ENCODE measurements around the gene KDM4B. TPM values are rescaled to one million over a fixed set of nuclear protein-coding genes. Genes with fewer than 3 reads are reported as not detected.

The KDM4B gene
- total RNA-seq, 4 donors from 2014 or later: 28.7 to 75.1 (median 46.1) TPM

DNA sequence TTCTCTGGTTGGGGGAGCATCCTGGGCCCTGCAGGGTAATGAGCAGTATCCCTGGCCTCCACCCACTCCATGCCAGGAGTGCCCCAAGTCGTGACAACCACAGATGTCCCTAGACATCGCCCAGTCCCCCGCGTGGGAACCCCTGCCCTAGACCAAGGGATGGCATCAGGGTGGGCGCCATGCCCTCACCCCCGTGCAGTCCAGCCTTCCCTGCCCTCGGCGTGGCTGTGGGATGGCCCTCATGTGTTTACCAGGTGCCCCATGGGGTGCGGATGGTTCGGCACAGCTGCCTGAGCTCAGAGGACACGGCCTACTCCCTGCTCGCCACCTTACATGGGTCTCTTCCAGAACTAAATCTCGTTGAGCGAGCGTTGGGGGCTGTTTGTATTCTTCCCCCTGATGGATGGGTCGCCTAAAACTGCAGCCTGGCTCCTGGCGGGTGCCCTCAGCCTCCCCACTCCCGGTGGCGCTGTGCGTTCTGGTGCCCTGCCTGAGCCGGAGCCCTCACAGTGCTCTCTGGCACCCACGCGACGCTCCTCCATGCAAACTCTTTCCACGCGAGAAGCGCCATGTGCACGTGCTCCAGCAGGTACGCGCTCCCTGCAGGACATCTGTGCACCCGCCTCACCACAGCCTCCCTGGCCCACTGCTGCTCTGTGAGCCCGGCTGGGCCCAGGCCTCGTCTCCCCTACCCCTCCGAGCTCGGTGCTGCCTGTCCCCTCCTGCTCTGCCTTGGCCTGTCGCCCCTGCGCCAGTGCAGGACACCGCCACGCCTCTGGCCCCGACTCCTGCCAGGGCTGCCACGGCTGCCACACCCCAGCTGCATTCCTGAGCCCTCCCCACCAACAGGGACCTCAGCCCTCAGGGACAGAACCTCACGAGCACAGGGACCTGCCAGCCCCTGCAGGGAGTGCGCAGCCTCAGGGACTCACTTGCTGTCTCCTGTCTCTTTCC, 145.0 kb downstream of the KDM4B start:
- no peaks in the 10 kb centered on the region for H3K4me1 ChIP-seq
- H3K27me3 ChIP-seq: no peaks in the 10 kb centered on the region
- peaks cover 0 to 54% (median 0%) of the 10 kb centered on the region in 3 donors for H3K36me3 ChIP-seq
- no peaks in the 10 kb centered on the region for H3K9me3 ChIP-seq
- H3K4me3 ChIP-seq: no peak overlapping the region
- DNase-seq: no peak
- TF ChIP-seq POLR2A (IDR thresholded peaks at IDR 0.05): no peak
- TF ChIP-seq, protein P1, sequence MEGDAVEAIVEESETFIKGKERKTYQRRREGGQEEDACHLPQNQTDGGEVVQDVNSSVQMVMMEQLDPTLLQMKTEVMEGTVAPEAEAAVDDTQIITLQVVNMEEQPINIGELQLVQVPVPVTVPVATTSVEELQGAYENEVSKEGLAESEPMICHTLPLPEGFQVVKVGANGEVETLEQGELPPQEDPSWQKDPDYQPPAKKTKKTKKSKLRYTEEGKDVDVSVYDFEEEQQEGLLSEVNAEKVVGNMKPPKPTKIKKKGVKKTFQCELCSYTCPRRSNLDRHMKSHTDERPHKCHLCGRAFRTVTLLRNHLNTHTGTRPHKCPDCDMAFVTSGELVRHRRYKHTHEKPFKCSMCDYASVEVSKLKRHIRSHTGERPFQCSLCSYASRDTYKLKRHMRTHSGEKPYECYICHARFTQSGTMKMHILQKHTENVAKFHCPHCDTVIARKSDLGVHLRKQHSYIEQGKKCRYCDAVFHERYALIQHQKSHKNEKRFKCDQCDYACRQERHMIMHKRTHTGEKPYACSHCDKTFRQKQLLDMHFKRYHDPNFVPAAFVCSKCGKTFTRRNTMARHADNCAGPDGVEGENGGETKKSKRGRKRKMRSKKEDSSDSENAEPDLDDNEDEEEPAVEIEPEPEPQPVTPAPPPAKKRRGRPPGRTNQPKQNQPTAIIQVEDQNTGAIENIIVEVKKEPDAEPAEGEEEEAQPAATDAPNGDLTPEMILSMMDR (IDR thresholded peaks at IDR 0.05): no peak
- H3K27ac ChIP-seq: no peak overlapping the region

DNA sequence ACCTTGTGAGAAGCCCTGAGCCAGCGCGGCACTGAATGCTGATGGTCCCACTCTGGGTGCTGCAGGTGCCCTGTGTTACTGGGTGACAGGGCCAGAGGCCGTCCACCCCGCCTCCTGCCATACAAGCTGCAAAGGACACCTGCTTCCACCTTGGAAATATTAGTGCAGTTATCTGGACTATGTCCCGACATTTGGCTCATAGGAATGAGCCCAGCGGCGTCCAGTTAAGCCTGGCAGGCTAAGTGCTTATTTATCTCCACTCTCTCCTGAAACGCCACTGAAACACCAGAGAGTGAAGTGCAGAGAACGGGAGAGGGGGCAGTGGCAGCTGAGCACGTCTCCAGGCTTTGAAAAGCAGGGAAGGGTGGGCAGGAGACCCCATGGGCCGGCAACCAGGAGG, 145.8 kb downstream of the KDM4B start:
- peaks cover 0 to 60% (median 0%) of the 10 kb centered on the region in 3 donors for H3K36me3 ChIP-seq

DNA sequence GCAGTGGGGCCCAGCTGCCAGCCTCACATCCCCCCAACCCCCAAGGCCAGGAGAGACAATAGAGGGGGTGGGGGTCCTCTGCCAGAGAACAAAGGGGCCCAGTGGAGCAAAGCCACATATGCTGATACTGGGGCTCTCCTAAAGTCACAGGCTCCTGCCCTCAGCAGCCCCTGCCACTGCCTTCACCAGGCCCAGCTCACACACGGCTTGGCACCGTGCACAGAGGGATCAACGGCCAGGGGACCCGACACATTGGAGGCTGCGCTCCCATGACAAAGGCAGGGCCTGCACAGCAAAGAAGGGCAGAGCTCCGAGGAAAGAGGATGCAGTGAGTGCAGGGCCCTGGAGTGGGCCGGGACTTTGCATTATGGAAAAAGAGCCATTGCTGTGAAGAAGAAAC, 146.4 kb downstream of the KDM4B start:
- no peak for TF ChIP-seq POLR2A (IDR thresholded peaks at IDR 0.05)
- TF ChIP-seq, protein P1 (IDR thresholded peaks at IDR 0.05): no peak
- Histone ChIP-seq H3K9me3 (no peaks in the 10 kb centered on the region), H3K27ac (no peak overlapping the region), H3K4me3 (no peak overlapping the region), H3K27me3 (no peaks in the 10 kb centered on the region), H3K4me1 (no peaks in the 10 kb centered on the region), H3K36me3 (peaks cover 0 to 65% (median 0%) of the 10 kb centered on the region in 3 donors)
- DNase-seq: no peak

More for the DNA sequence above, 145.8 kb downstream of the KDM4B start:
- Histone ChIP-seq H3K4me3 (no peak overlapping the region), H3K27me3 (no peaks in the 10 kb centered on the region), H3K27ac (no peak overlapping the region), H3K9me3 (no peaks in the 10 kb centered on the region), H3K4me1 (no peaks in the 10 kb centered on the region)
- no peak for DNase-seq
- no peak for TF ChIP-seq POLR2A (IDR thresholded peaks at IDR 0.05)
- TF ChIP-seq, protein P1 (IDR thresholded peaks at IDR 0.05): no peak

DNA sequence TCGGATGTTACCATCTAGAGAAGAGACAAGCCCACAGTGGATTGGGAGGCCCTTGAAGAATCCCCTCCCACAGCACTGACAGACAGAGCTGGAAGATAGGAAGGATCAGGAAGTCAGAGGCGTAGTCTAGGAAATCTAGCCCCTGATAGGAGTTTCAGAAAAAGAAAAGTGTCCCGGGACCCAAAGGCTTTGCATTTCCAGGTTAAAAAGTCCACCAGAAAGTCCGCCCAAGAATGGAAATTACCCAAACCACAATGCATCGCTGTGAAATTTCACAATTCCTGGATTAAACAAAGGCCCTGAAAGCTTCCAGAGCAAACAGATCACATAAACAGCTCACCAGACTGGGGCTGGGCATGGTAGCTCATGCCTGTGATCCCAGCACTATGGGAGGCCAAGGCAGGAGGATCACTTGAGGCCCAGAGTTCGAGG, 146.9 kb downstream of the KDM4B start:
- no peak overlapping the region for H3K4me3 ChIP-seq
- no peak for DNase-seq
- H3K4me1 ChIP-seq: no peaks in the 10 kb centered on the region
- no peaks in the 10 kb centered on the region for H3K9me3 ChIP-seq
- H3K36me3 ChIP-seq: peaks cover 0 to 65% (median 0%) of the 10 kb centered on the region in 3 donors
- TF ChIP-seq, protein P1 (IDR thresholded peaks at IDR 0.05): no peak
- no peak for TF ChIP-seq POLR2A (IDR thresholded peaks at IDR 0.05)
- no peaks in the 10 kb centered on the region for H3K27me3 ChIP-seq
- H3K27ac ChIP-seq: no peak overlapping the region

DNA sequence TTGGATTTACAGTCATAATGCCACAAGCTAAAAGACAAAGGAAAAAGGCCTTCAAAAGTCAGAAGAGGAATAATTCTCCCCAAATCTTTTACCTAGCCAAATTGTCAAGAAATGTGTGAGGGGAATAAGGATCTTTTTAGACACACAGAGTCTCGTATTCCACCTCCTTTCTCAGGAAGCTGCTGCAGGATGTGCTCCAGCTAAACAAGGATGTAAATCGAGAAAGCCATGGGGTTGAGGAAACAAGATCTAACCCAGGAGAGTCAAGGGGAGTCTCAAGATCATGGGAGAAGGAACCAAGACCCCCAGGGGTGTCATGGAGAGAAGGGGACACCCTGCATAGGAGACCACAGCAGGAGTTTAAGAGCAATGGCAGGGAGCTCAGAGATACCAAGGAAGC, 147.4 kb downstream of the KDM4B start:
- Histone ChIP-seq H3K36me3 (peaks cover 0 to 65% (median 0%) of the 10 kb centered on the region in 3 donors), H3K4me1 (no peaks in the 10 kb centered on the region), H3K27me3 (no peaks in the 10 kb centered on the region), H3K9me3 (no peaks in the 10 kb centered on the region), H3K4me3 (no peak overlapping the region), H3K27ac (no peak overlapping the region)
- no peak for TF ChIP-seq POLR2A (IDR thresholded peaks at IDR 0.05)
- TF ChIP-seq, protein P1 (IDR thresholded peaks at IDR 0.05): no peak
- DNase-seq: no peak

Measured in Peyer's patch (tissue), 4 donors.